Esophagus squamous epithelium (tissue), 4 donors: ENCODE data around the gene GALNT17.
"Not testable (repeated sequence)": the region's sequence is repeated elsewhere in the genome, so short reads cannot be mapped to it uniquely, and the experiment has no call there.

ENCODE experiments used
- POLR2A ChIP-seq, 4 donors: fragments of 450-650 bp; IDR thresholded peaks; one replicate each; pipeline ENCODE4 v1.6.1; 2017; ENCODE audit warnings: antibody characterized with exemption in 4 of 4, mild to moderate bottlenecking in 4 of 4, moderate library complexity in 3 of 4
- TF ChIP-seq, protein P1 (sequence below), 6 experiments: fragments of 450-650 bp in 4 of 6; fragments of 200-600 bp in 2 of 6; sonication (generic) in 2 of 6; IDR thresholded peaks; one replicate each; pipeline ENCODE4 v1.5.1; 2016 to 2019; ENCODE audit warnings: antibody characterized with exemption in 6 of 6, mild to moderate bottlenecking in 4 of 6, moderate library complexity in 4 of 6

DNA sequence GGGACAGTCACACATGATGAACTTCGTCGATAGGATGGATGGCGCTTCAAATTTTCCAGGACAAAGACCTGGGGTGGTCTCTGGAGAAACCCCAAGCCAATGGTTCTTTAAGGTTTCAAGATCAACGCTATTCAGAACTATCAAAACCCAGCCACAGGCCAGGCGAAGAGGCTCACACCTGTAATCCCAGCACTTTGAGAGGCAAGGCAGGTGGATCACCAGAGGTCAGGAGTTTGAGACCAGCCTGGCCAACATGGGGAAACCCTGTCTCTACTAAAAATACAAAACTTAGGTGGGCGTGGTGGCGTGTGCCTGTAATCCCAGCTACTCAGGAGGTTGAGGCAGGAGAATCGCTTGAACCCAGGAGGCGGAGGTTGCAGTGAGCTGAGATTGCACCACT is 511.1 kb downstream of the GALNT17 start:
- TF ChIP-seq, protein P1, sequence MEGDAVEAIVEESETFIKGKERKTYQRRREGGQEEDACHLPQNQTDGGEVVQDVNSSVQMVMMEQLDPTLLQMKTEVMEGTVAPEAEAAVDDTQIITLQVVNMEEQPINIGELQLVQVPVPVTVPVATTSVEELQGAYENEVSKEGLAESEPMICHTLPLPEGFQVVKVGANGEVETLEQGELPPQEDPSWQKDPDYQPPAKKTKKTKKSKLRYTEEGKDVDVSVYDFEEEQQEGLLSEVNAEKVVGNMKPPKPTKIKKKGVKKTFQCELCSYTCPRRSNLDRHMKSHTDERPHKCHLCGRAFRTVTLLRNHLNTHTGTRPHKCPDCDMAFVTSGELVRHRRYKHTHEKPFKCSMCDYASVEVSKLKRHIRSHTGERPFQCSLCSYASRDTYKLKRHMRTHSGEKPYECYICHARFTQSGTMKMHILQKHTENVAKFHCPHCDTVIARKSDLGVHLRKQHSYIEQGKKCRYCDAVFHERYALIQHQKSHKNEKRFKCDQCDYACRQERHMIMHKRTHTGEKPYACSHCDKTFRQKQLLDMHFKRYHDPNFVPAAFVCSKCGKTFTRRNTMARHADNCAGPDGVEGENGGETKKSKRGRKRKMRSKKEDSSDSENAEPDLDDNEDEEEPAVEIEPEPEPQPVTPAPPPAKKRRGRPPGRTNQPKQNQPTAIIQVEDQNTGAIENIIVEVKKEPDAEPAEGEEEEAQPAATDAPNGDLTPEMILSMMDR (IDR thresholded peaks at IDR 0.05), result not testable (repeated sequence)
- not testable (repeated sequence) for TF ChIP-seq POLR2A (IDR thresholded peaks at IDR 0.05)
